ENCODE measurements around the gene SH3RF3.

The SH3RF3 gene

DNA sequence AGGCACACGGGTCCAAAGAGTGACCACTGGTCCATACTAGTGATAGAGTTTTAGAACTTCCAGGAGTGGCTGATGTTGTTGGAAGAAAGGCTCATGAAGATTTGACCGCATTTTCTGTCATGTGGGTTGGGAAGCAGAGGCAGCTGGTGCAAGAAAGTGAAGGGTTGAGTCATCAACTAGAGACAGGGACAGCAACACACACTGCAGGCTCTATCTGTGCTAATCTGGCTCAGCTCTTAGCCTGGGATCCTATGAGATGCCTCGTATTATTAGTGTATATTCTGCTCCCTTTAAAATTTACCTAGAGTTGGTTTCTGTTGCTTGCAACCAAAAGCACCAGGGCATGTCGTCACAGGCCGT, 2.5 kb upstream of the SH3RF3 start:
- H2AFZ ChIP-seq (ENCODE audit: insufficient read depth, low read length, poor library complexity) = no peak overlapping the region
- H3K36me3 ChIP-seq (ENCODE audit: control insufficient read depth in 1 of 2, insufficient read depth in 2 of 2, low read length in 2 of 2) = no peaks in the 10 kb centered on the region
- no peak overlapping the region for H4K8ac ChIP-seq (ENCODE audit: low read depth, low read length)
- H3K4me3 ChIP-seq (ENCODE audit: low read depth, low read length) = no peak overlapping the region
- no peak overlapping the region for H2AK5ac ChIP-seq (ENCODE audit: low read length)
- no peak overlapping the region for H3K9ac ChIP-seq (ENCODE audit: low read length)
- H3K9me3 ChIP-seq (ENCODE audit: insufficient read depth, low read depth, low read length) = peaks cover 6% of the 10 kb centered on the region
- H3K4me1 ChIP-seq (ENCODE audit: control insufficient read depth in 1 of 2, insufficient read depth in 2 of 2, low read length in 2 of 2) = peaks cover 10 to 17% of the 10 kb centered on the region in 2 experiments
- no peak overlapping the region for H4K12ac ChIP-seq (ENCODE audit: low read depth, low read length)
- no peaks in the 10 kb centered on the region for H3K79me2 ChIP-seq (ENCODE audit: control insufficient read depth, insufficient read depth, low read length, poor library complexity)
- H2BK5ac ChIP-seq (ENCODE audit: low read depth, low read length, poor library complexity) = no peak overlapping the region
- no peak overlapping the region for H3K4ac ChIP-seq (ENCODE audit: low read depth, low read length)
- peak; percentile 37 to 61 for DNase-seq
- H3K18ac ChIP-seq (ENCODE audit: low read length) = no peak overlapping the region
- H3K14ac ChIP-seq (ENCODE audit: low read length) = no peak overlapping the region
- WGBS (ENCODE audit: extremely low coverage, insufficient coverage, insufficient read length) = no CpG with 5 or more reads among the region's 5 CpGs
- no peaks in the 10 kb centered on the region for H3K79me1 ChIP-seq (ENCODE audit: low read length)
- no peak overlapping the region for H3K23ac ChIP-seq (ENCODE audit: low read length)
- no peak overlapping the region for H3K27ac ChIP-seq (ENCODE audit: low read depth, low read length)
- H3K27me3 ChIP-seq (ENCODE audit: insufficient read depth, low read length) = peaks cover 23% of the 10 kb centered on the region
- H2BK120ac ChIP-seq (ENCODE audit: insufficient read depth, low read length, poor library complexity) = no peak overlapping the region
- no peak overlapping the region for H2BK12ac ChIP-seq (ENCODE audit: low read length)
- H4K91ac ChIP-seq (ENCODE audit: low read depth, low read length) = no peak overlapping the region
- no peak overlapping the region for H3K4me2 ChIP-seq (ENCODE audit: low read length)

- Histone ChIP-seq H4K91ac (ENCODE audit: low read depth, low read length) (no peak overlapping the region), H3K4ac (ENCODE audit: low read depth, low read length) (no peak overlapping the region), H2BK120ac (ENCODE audit: insufficient read depth, low read length, poor library complexity) (no peak overlapping the region), H3K9me3 (ENCODE audit: insufficient read depth, low read depth, low read length) (peaks cover 6% of the 10 kb centered on the region), H4K8ac (ENCODE audit: low read depth, low read length) (no peak overlapping the region), H3K4me3 (ENCODE audit: low read depth, low read length) (no peak overlapping the region), H3K27ac (ENCODE audit: low read depth, low read length) (no peak overlapping the region), H2BK5ac (ENCODE audit: low read depth, low read length, poor library complexity) (no peak overlapping the region), H3K79me1 (ENCODE audit: low read length) (no peaks in the 10 kb centered on the region), H3K23ac (ENCODE audit: low read length) (no peak overlapping the region), H3K4me1 (ENCODE audit: control insufficient read depth in 1 of 2, insufficient read depth in 2 of 2, low read length in 2 of 2) (peaks cover 10 to 17% of the 10 kb centered on the region in 2 experiments), H3K36me3 (ENCODE audit: control insufficient read depth in 1 of 2, insufficient read depth in 2 of 2, low read length in 2 of 2) (no peaks in the 10 kb centered on the region), H3K27me3 (ENCODE audit: insufficient read depth, low read length) (peaks cover 26% of the 10 kb centered on the region), H3K18ac (ENCODE audit: low read length) (no peak overlapping the region), H3K4me2 (ENCODE audit: low read length) (no peak overlapping the region), H2AFZ (ENCODE audit: insufficient read depth, low read length, poor library complexity) (no peak overlapping the region), H2BK12ac (ENCODE audit: low read length) (no peak overlapping the region), H2AK5ac (ENCODE audit: low read length) (no peak overlapping the region), H3K79me2 (ENCODE audit: control insufficient read depth, insufficient read depth, low read length, poor library complexity) (no peaks in the 10 kb centered on the region), H4K12ac (ENCODE audit: low read depth, low read length) (no peak overlapping the region), H3K9ac (ENCODE audit: low read length) (no peak overlapping the region), H3K14ac (ENCODE audit: low read length) (no peak overlapping the region)
- no peak for DNase-seq
- no CpG with 5 or more reads among the region's 10 CpGs for WGBS (ENCODE audit: extremely low coverage, insufficient coverage, insufficient read length)
Measured at GRCh38 chr2:109127556-109127955, 1.4 kb upstream of the SH3RF3 start.

- Histone ChIP-seq H3K79me2 (ENCODE audit: control insufficient read depth, insufficient read depth, low read length, poor library complexity) (no peaks in the 10 kb centered on the region), H2BK5ac (ENCODE audit: low read depth, low read length, poor library complexity) (no peak overlapping the region), H2BK120ac (ENCODE audit: insufficient read depth, low read length, poor library complexity) (peak overlapping the region; percentile 6), H2BK12ac (ENCODE audit: low read length) (no peak overlapping the region), H3K23ac (ENCODE audit: low read length) (no peak overlapping the region), H3K4me1 (ENCODE audit: control insufficient read depth in 1 of 2, insufficient read depth in 2 of 2, low read length in 2 of 2) (peaks cover 10 to 17% of the 10 kb centered on the region in 2 experiments), H4K91ac (ENCODE audit: low read depth, low read length) (no peak overlapping the region), H3K36me3 (ENCODE audit: control insufficient read depth in 1 of 2, insufficient read depth in 2 of 2, low read length in 2 of 2) (no peaks in the 10 kb centered on the region), H4K12ac (ENCODE audit: low read depth, low read length) (no peak overlapping the region), H4K8ac (ENCODE audit: low read depth, low read length) (peak overlapping the region; percentile 6), H3K4ac (ENCODE audit: low read depth, low read length) (no peak overlapping the region), H3K27ac (ENCODE audit: low read depth, low read length) (no peak overlapping the region), H3K18ac (ENCODE audit: low read length) (no peak overlapping the region), H3K4me2 (ENCODE audit: low read length) (peak overlapping the region; percentile 95), H3K9ac (ENCODE audit: low read length) (no peak overlapping the region), H3K4me3 (ENCODE audit: low read depth, low read length) (peak overlapping the region; percentile 67), H2AFZ (ENCODE audit: insufficient read depth, low read length, poor library complexity) (peak overlapping the region; percentile 73), H2AK5ac (ENCODE audit: low read length) (no peak overlapping the region), H3K27me3 (ENCODE audit: insufficient read depth, low read length) (peaks cover 26% of the 10 kb centered on the region), H3K14ac (ENCODE audit: low read length) (no peak overlapping the region), H3K79me1 (ENCODE audit: low read length) (no peaks in the 10 kb centered on the region), H3K9me3 (ENCODE audit: insufficient read depth, low read depth, low read length) (peaks cover 6% of the 10 kb centered on the region)
- no CpG with 5 or more reads among the region's 63 CpGs for WGBS (ENCODE audit: extremely low coverage, insufficient coverage, insufficient read length)
- peak; percentile 52 to 76 for DNase-seq
Measured at GRCh38 chr2:109128048-109128615, 873 bp upstream of the SH3RF3 start.

- peak in 1 of 2 donors; percentile 48 for DNase-seq
- no peaks in the 10 kb centered on the region for H3K79me1 ChIP-seq (ENCODE audit: low read length)
- H2AFZ ChIP-seq (ENCODE audit: insufficient read depth, low read length, poor library complexity) = peak overlapping the region; percentile 19
- no peak overlapping the region for H3K4ac ChIP-seq (ENCODE audit: low read depth, low read length)
- no peak overlapping the region for H2BK120ac ChIP-seq (ENCODE audit: insufficient read depth, low read length, poor library complexity)
- no peak overlapping the region for H2BK12ac ChIP-seq (ENCODE audit: low read length)
- no peak overlapping the region for H3K23ac ChIP-seq (ENCODE audit: low read length)
- peaks cover 26% of the 10 kb centered on the region for H3K27me3 ChIP-seq (ENCODE audit: insufficient read depth, low read length)
- H3K9ac ChIP-seq (ENCODE audit: low read length) = no peak overlapping the region
- peak overlapping the region; percentile 67 for H3K4me3 ChIP-seq (ENCODE audit: low read depth, low read length)
- no peaks in the 10 kb centered on the region for H3K79me2 ChIP-seq (ENCODE audit: control insufficient read depth, insufficient read depth, low read length, poor library complexity)
- H2AK5ac ChIP-seq (ENCODE audit: low read length) = no peak overlapping the region
- no peak overlapping the region for H3K14ac ChIP-seq (ENCODE audit: low read length)
- no peak overlapping the region for H4K8ac ChIP-seq (ENCODE audit: low read depth, low read length)
- H3K27ac ChIP-seq (ENCODE audit: low read depth, low read length) = no peak overlapping the region
- H4K91ac ChIP-seq (ENCODE audit: low read depth, low read length) = no peak overlapping the region
- no peak overlapping the region for H4K12ac ChIP-seq (ENCODE audit: low read depth, low read length)
- WGBS (ENCODE audit: extremely low coverage, insufficient coverage, insufficient read length) = no CpG with 5 or more reads among the region's 70 CpGs
- no peak overlapping the region for H3K18ac ChIP-seq (ENCODE audit: low read length)
- peaks cover 10 to 17% of the 10 kb centered on the region in 2 experiments for H3K4me1 ChIP-seq (ENCODE audit: control insufficient read depth in 1 of 2, insufficient read depth in 2 of 2, low read length in 2 of 2)
- H2BK5ac ChIP-seq (ENCODE audit: low read depth, low read length, poor library complexity) = no peak overlapping the region
- H3K4me2 ChIP-seq (ENCODE audit: low read length) = peak overlapping the region; percentile 95
- peaks cover 6% of the 10 kb centered on the region for H3K9me3 ChIP-seq (ENCODE audit: insufficient read depth, low read depth, low read length)
- no peaks in the 10 kb centered on the region for H3K36me3 ChIP-seq (ENCODE audit: control insufficient read depth in 1 of 2, insufficient read depth in 2 of 2, low read length in 2 of 2)
Measured at GRCh38 chr2:109129356-109129920, 433 bp downstream of the SH3RF3 start.

Measured in trophoblast cell (in vitro differentiated cells and primary cell).